ENCODE results near the gene PPM1J. TPM values are rescaled to one million over a fixed set of nuclear protein-coding genes. Genes with fewer than 3 reads are reported as not detected.

PPM1J gene
- total and polyA plus RNA-seq, 2 of the 13 experiments (the other 11 are each of a cell fraction or from before 2014, with no cell fraction given): 0.07 to 0.22 TPM

DNA sequence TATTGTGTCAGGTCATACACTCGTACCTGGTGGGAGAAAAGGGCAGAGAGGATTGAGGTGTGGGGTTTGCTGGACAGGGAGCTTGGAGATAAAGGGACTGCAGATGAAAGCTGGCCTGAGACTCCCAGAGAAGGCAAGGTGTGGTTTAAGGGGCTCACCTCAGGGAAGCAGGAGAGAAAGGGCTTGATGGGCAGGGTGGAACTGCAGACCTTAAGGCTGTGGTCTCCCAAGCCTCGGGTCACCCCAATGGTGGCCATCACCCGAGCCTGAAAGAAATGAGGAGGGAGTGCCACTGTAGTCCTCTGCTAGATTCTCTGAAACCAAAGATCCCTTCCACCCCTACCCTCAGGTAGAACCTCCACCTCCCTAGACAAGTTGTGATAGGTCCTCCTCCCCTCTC lies 4.5 kb downstream of the PPM1J start (continued):
- TF ChIP-seq, protein P1, sequence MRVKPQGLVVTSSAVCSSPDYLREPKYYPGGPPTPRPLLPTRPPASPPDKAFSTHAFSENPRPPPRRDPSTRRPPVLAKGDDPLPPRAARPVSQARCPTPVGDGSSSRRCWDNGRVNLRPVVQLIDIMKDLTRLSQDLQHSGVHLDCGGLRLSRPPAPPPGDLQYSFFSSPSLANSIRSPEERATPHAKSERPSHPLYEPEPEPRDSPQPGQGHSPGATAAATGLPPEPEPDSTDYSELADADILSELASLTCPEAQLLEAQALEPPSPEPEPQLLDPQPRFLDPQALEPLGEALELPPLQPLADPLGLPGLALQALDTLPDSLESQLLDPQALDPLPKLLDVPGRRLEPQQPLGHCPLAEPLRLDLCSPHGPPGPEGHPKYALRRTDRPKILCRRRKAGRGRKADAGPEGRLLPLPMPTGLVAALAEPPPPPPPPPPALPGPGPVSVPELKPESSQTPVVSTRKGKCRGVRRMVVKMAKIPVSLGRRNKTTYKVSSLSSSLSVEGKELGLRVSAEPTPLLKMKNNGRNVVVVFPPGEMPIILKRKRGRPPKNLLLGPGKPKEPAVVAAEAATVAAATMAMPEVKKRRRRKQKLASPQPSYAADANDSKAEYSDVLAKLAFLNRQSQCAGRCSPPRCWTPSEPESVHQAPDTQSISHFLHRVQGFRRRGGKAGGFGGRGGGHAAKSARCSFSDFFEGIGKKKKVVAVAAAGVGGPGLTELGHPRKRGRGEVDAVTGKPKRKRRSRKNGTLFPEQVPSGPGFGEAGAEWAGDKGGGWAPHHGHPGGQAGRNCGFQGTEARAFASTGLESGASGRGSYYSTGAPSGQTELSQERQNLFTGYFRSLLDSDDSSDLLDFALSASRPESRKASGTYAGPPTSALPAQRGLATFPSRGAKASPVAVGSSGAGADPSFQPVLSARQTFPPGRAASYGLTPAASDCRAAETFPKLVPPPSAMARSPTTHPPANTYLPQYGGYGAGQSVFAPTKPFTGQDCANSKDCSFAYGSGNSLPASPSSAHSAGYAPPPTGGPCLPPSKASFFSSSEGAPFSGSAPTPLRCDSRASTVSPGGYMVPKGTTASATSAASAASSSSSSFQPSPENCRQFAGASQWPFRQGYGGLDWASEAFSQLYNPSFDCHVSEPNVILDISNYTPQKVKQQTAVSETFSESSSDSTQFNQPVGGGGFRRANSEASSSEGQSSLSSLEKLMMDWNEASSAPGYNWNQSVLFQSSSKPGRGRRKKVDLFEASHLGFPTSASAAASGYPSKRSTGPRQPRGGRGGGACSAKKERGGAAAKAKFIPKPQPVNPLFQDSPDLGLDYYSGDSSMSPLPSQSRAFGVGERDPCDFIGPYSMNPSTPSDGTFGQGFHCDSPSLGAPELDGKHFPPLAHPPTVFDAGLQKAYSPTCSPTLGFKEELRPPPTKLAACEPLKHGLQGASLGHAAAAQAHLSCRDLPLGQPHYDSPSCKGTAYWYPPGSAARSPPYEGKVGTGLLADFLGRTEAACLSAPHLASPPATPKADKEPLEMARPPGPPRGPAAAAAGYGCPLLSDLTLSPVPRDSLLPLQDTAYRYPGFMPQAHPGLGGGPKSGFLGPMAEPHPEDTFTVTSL (CRISPR knock-in tag; IDR thresholded peaks at IDR 0.05; ENCODE audit: borderline replicate concordance): no peak
- no peak for TF ChIP-seq TBX3 (IDR thresholded peaks at IDR 0.05; ENCODE audit: borderline replicate concordance)
- TF ChIP-seq KLF15 (CRISPR knock-in tag; IDR thresholded peaks at IDR 0.05; ENCODE audit: borderline replicate concordance): no peak
- TF ChIP-seq ZNF160 (CRISPR knock-in tag; IDR thresholded peaks at IDR 0.05): no peak
- TF ChIP-seq, protein P2, sequence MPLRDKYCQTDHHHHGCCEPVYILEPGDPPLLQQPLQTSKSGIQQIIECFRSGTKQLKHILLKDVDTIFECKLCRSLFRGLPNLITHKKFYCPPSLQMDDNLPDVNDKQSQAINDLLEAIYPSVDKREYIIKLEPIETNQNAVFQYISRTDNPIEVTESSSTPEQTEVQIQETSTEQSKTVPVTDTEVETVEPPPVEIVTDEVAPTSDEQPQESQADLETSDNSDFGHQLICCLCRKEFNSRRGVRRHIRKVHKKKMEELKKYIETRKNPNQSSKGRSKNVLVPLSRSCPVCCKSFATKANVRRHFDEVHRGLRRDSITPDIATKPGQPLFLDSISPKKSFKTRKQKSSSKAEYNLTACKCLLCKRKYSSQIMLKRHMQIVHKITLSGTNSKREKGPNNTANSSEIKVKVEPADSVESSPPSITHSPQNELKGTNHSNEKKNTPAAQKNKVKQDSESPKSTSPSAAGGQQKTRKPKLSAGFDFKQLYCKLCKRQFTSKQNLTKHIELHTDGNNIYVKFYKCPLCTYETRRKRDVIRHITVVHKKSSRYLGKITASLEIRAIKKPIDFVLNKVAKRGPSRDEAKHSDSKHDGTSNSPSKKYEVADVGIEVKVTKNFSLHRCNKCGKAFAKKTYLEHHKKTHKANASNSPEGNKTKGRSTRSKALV (CRISPR knock-in tag; IDR thresholded peaks at IDR 0.05): no peak
- no peak for TF ChIP-seq KDM1A (CRISPR knock-in tag; IDR thresholded peaks at IDR 0.05)

All from HepG2 (cell line).